ENCODE measurements around the gene ITGA1.

ITGA1 gene

GRCh38 chr5:52910071-52910470 lies 122.4 kb downstream of the ITGA1 start:
- TF ChIP-seq, protein P1, sequence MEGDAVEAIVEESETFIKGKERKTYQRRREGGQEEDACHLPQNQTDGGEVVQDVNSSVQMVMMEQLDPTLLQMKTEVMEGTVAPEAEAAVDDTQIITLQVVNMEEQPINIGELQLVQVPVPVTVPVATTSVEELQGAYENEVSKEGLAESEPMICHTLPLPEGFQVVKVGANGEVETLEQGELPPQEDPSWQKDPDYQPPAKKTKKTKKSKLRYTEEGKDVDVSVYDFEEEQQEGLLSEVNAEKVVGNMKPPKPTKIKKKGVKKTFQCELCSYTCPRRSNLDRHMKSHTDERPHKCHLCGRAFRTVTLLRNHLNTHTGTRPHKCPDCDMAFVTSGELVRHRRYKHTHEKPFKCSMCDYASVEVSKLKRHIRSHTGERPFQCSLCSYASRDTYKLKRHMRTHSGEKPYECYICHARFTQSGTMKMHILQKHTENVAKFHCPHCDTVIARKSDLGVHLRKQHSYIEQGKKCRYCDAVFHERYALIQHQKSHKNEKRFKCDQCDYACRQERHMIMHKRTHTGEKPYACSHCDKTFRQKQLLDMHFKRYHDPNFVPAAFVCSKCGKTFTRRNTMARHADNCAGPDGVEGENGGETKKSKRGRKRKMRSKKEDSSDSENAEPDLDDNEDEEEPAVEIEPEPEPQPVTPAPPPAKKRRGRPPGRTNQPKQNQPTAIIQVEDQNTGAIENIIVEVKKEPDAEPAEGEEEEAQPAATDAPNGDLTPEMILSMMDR (IDR thresholded peaks at IDR 0.05; ENCODE audit: control insufficient read depth, insufficient read depth, low read depth, low read length, missing control alignments): no peak
- DNase-seq (ENCODE audit: low read depth): no peak
- no peak overlapping the region for H3K4me3 ChIP-seq (ENCODE audit: control insufficient read depth, low read depth, low read length)

DNA sequence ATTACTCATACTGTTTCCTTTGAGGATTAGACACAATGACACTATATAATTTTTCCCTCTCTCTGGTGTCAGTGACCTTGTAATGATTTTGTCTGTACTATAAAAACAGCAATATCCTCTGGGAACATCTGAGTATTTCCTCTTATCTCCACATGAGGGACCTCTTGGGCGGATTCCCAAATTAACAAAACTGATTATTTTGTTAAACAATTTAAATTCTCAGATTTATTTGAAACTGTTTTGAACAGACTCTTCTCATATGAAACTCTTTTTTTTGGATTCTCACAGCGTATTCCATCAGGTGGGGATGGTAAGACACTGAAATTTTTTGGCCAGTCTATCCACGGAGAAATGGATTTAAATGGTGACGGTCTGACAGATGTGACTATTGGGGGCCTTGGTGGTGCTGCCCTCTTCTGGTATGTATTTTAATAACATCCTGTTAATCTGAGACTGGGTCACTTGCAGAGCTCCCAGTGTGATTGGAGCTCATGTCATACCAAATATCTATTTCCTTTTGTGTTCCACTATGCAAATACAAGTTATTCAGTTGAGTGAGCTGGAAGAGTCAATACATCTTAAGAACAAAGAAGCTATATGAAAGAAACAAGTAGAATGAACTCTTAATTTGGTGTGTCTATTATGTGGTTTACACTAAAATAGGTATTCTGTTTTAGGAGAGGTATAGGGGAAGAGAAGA lies 127.6 kb downstream of the ITGA1 start:
- peak; percentile 46 for DNase-seq (ENCODE audit: low read depth)
- peak overlapping the region; percentile 12 for H3K4me3 ChIP-seq (ENCODE audit: control insufficient read depth, low read depth, low read length)
- TF ChIP-seq, protein P1 (IDR thresholded peaks at IDR 0.05; ENCODE audit: control insufficient read depth, insufficient read depth, low read depth, low read length, missing control alignments): peak; percentile 59

- DNase-seq (ENCODE audit: low read depth): no peak
- H3K4me3 ChIP-seq (ENCODE audit: control insufficient read depth, low read depth, low read length): no peak overlapping the region
- TF ChIP-seq, protein P1 (IDR thresholded peaks at IDR 0.05; ENCODE audit: control insufficient read depth, insufficient read depth, low read depth, low read length, missing control alignments): peak; percentile 10
Observed at GRCh38 chr5:52920929-52921328, 133.2 kb downstream of the ITGA1 start.

DNA sequence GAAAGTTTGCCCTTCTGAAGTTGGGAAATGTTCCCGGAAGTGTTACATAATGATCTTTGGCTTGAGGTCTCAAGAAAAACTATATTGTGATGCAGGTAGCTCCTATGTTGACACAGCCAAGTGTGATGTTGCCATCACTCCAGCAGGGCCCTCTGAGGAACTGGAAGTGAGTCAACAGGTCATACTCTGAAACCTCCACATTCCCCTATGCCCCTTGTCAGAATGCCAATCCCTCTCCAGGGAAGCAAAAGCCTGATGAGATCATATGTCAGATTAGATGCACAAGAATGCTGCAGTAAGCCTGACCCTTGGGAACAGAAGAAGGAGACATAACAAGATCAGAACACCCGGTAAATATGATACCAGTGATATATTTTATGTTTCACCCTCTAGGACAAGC lies 134.7 kb downstream of the ITGA1 start:
- no peak overlapping the region for H3K4me3 ChIP-seq (ENCODE audit: control insufficient read depth, low read depth, low read length)
- TF ChIP-seq, protein P1 (IDR thresholded peaks at IDR 0.05; ENCODE audit: control insufficient read depth, insufficient read depth, low read depth, low read length, missing control alignments): peak; percentile 12
- peak; percentile 45 for DNase-seq (ENCODE audit: low read depth)

- DNase-seq (ENCODE audit: low read depth): no peak
- no peak overlapping the region for H3K4me3 ChIP-seq (ENCODE audit: control insufficient read depth, low read depth, low read length)
- TF ChIP-seq, protein P1 (IDR thresholded peaks at IDR 0.05; ENCODE audit: control insufficient read depth, insufficient read depth, low read depth, low read length, missing control alignments): no peak
Observed at GRCh38 chr5:52924456-52924855, 136.7 kb downstream of the ITGA1 start.

DNA sequence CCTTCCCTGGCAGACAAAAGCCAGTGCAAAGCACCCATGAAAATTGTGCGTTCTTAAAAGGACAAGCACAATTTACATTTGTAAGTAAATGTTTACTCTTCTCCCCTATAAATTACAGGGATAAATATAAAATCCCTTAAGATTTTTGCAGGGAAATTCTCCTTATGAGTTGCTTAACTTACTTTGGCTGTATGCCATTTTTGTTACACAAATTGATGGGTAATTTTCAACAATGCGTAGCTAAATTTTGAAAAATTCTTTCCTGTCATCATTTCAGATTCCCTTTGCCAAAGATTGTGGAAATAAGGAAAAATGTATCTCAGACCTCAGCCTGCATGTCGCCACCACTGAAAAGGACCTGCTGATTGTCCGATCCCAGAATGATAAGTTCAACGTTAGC lies 137.3 kb downstream of the ITGA1 start:
- DNase-seq (ENCODE audit: low read depth): no peak
- TF ChIP-seq, protein P1 (IDR thresholded peaks at IDR 0.05; ENCODE audit: control insufficient read depth, insufficient read depth, low read depth, low read length, missing control alignments): no peak
- no peak overlapping the region for H3K4me3 ChIP-seq (ENCODE audit: control insufficient read depth, low read depth, low read length)

Data from AG09309 (cell line).